Adipocyte (in vitro differentiated cells): ENCODE data around the gene CADPS2.

Source experiments
- DNase-seq: peaks from one replicate; pipeline ENCODE4 v3.0.0-alpha.2; 2015; ENCODE audit warnings: low read depth
- H3K27me3 ChIP-seq: replicated peaks from 2 replicates; pipeline ENCODE4 v1.7.0; 2013; ENCODE audit warnings: mild to moderate bottlenecking, low read length, moderate library complexity; ENCODE audit not compliant: control insufficient read depth, insufficient read depth
- H3K36me3 ChIP-seq: 2 replicates; pipeline ENCODE4 v1.7.0; 2013; ENCODE audit warnings: low read length, mild to moderate bottlenecking, moderate library complexity; ENCODE audit not compliant: control insufficient read depth, insufficient read depth, severe bottlenecking
- H3K4me1 ChIP-seq: 2 replicates; pipeline ENCODE4 v1.7.0; 2013; ENCODE audit warnings: mild to moderate bottlenecking, low read length, moderate library complexity; ENCODE audit not compliant: control insufficient read depth, insufficient read depth
- H3K4me3 ChIP-seq: 2 replicates; pipeline ENCODE4 v1.7.0; 2013; ENCODE audit warnings: mild to moderate bottlenecking, low read length, moderate library complexity
- H3K9ac ChIP-seq: 2 replicates; pipeline ENCODE4 v1.7.0; 2013; ENCODE audit warnings: mild to moderate bottlenecking, low read length, moderate library complexity
- H3K9me3 ChIP-seq: 2 replicates; pipeline ENCODE4 v1.7.0; 2013; ENCODE audit warnings: mild to moderate bottlenecking, low read length, moderate library complexity; ENCODE audit not compliant: control insufficient read depth

Gene CADPS2

GRCh38 chr7:122413339-122413738, 472.9 kb downstream of the CADPS2 start:
- Histone ChIP-seq H3K9ac (no peak overlapping the region), H3K4me3 (no peak overlapping the region), H3K4me1 (peaks cover 5% of the 10 kb centered on the region), H3K9me3 (no peaks in the 10 kb centered on the region), H3K27me3 (no peaks in the 10 kb centered on the region), H3K36me3 (no peaks in the 10 kb centered on the region)
- no peak for DNase-seq

- H3K9me3 ChIP-seq = no peaks in the 10 kb centered on the region
- H3K4me3 ChIP-seq = no peak overlapping the region
- no peaks in the 10 kb centered on the region for H3K27me3 ChIP-seq
- peak; percentile 91 for DNase-seq
- H3K36me3 ChIP-seq = no peaks in the 10 kb centered on the region
- H3K4me1 ChIP-seq = peaks cover 5% of the 10 kb centered on the region
- no peak overlapping the region for H3K9ac ChIP-seq
These were observed 473.4 kb downstream of the CADPS2 start for GRCh38 chr7:122412883-122413282.

GRCh38 chr7:122412441-122412840, 473.8 kb downstream of the CADPS2 start:
- H3K9me3 ChIP-seq = no peaks in the 10 kb centered on the region
- H3K9ac ChIP-seq = no peak overlapping the region
- peaks cover 5% of the 10 kb centered on the region for H3K4me1 ChIP-seq
- DNase-seq = peak; percentile 14
- no peaks in the 10 kb centered on the region for H3K27me3 ChIP-seq
- no peak overlapping the region for H3K4me3 ChIP-seq
- no peaks in the 10 kb centered on the region for H3K36me3 ChIP-seq

- Histone ChIP-seq H3K9me3 (no peaks in the 10 kb centered on the region), H3K36me3 (no peaks in the 10 kb centered on the region), H3K4me1 (no peaks in the 10 kb centered on the region), H3K9ac (no peak overlapping the region), H3K27me3 (no peaks in the 10 kb centered on the region), H3K4me3 (no peak overlapping the region)
- no peak for DNase-seq
These were observed 479.1 kb downstream of the CADPS2 start for GRCh38 chr7:122407195-122407594.

- DNase-seq = no peak
- Histone ChIP-seq H3K27me3 (no peaks in the 10 kb centered on the region), H3K4me1 (no peaks in the 10 kb centered on the region), H3K9ac (no peak overlapping the region), H3K4me3 (no peak overlapping the region), H3K36me3 (no peaks in the 10 kb centered on the region), H3K9me3 (no peaks in the 10 kb centered on the region)
These were observed 483.1 kb downstream of the CADPS2 start for GRCh38 chr7:122403113-122403512.

GRCh38 chr7:122402235-122402634, 484.0 kb downstream of the CADPS2 start:
- H3K4me3 ChIP-seq = no peak overlapping the region
- no peaks in the 10 kb centered on the region for H3K36me3 ChIP-seq
- no peaks in the 10 kb centered on the region for H3K9me3 ChIP-seq
- H3K9ac ChIP-seq = no peak overlapping the region
- DNase-seq = no peak
- no peaks in the 10 kb centered on the region for H3K27me3 ChIP-seq
- no peaks in the 10 kb centered on the region for H3K4me1 ChIP-seq

- Histone ChIP-seq H3K27me3 (no peaks in the 10 kb centered on the region), H3K9ac (no peak overlapping the region), H3K9me3 (no peaks in the 10 kb centered on the region), H3K36me3 (no peaks in the 10 kb centered on the region), H3K4me3 (no peak overlapping the region), H3K4me1 (no peaks in the 10 kb centered on the region)
- DNase-seq = no peak
These were observed 488.9 kb downstream of the CADPS2 start for GRCh38 chr7:122397381-122397780.

- no peaks in the 10 kb centered on the region for H3K4me1 ChIP-seq
These were observed 491.7 kb downstream of the CADPS2 start for GRCh38 chr7:122394512-122394911.

GRCh38 chr7:122384528-122384927, 501.7 kb downstream of the CADPS2 start:
- DNase-seq = no peak
- Histone ChIP-seq H3K9me3 (no peaks in the 10 kb centered on the region), H3K4me1 (no peaks in the 10 kb centered on the region), H3K27me3 (no peaks in the 10 kb centered on the region), H3K9ac (no peak overlapping the region), H3K36me3 (no peaks in the 10 kb centered on the region), H3K4me3 (no peak overlapping the region)

More at GRCh38 chr7:122394512-122394911, 491.7 kb downstream of the CADPS2 start:
- Histone ChIP-seq H3K27me3 (no peaks in the 10 kb centered on the region), H3K4me3 (no peak overlapping the region), H3K36me3 (no peaks in the 10 kb centered on the region), H3K9me3 (no peaks in the 10 kb centered on the region), H3K9ac (no peak overlapping the region)
- no peak for DNase-seq

- Histone ChIP-seq H3K36me3 (no peaks in the 10 kb centered on the region), H3K4me3 (no peak overlapping the region), H3K4me1 (no peaks in the 10 kb centered on the region), H3K27me3 (no peaks in the 10 kb centered on the region), H3K9ac (no peak overlapping the region), H3K9me3 (no peaks in the 10 kb centered on the region)
- no peak for DNase-seq
These were observed 502.3 kb downstream of the CADPS2 start for GRCh38 chr7:122383934-122384333.

GRCh38 chr7:122380992-122381391, 505.3 kb downstream of the CADPS2 start:
- Histone ChIP-seq H3K27me3 (no peaks in the 10 kb centered on the region), H3K4me1 (no peaks in the 10 kb centered on the region), H3K4me3 (no peak overlapping the region), H3K9me3 (no peaks in the 10 kb centered on the region), H3K36me3 (no peaks in the 10 kb centered on the region), H3K9ac (no peak overlapping the region)
- DNase-seq = no peak

GRCh38 chr7:122379491-122379890, 506.8 kb downstream of the CADPS2 start:
- DNase-seq = no peak
- Histone ChIP-seq H3K4me1 (no peaks in the 10 kb centered on the region), H3K4me3 (no peak overlapping the region), H3K27me3 (no peaks in the 10 kb centered on the region), H3K9me3 (no peaks in the 10 kb centered on the region), H3K36me3 (no peaks in the 10 kb centered on the region), H3K9ac (no peak overlapping the region)
